Epithelial cell of proximal tubule (primary cell): Measurements from ENCODE around the gene STAG1. TPM values are rescaled to one million over a fixed set of nuclear protein-coding genes. Genes with fewer than 3 reads are reported as not detected.
"Not testable (repeated sequence)": the region's sequence is repeated elsewhere in the genome, so short reads cannot be mapped to it uniquely, and the experiment has no call there.

Experiments used
- DNase-seq: peaks from one replicate; pipeline ENCODE4 v3.0.0-alpha.2; 2011; ENCODE audit warnings: low read depth
- H3K4me3 ChIP-seq: 2 replicates; pipeline ENCODE4 v1.5.1; 2011; ENCODE audit warnings: low read depth, mild to moderate bottlenecking, low read length
- CTCF ChIP-seq: conservative IDR thresholded peaks from 2 replicates; pipeline ENCODE4 v1.5.1; 2012; ENCODE audit warnings: low read depth, mild to moderate bottlenecking, low read length
- total RNA-seq: library from RNA; depleted of rRNA; stranded (reverse); fragments of >200 nt; gene quantifications from 2 replicates; pipeline ENCODE4 v1.2.3, GENCODE V29; 2015

The STAG1 gene
- total RNA-seq, 1 donor from 2014 or later, result 16.3 TPM

GRCh38 chr3:136753326-136753939 is 1.3 kb upstream of the STAG1 start:
- no peak for TF ChIP-seq CTCF
- DNase-seq, result no peak
- H3K4me3 ChIP-seq, result peak overlapping the region; percentile 71

- peak; percentile 31 for TF ChIP-seq CTCF
- H3K4me3 ChIP-seq, result peak overlapping the region; percentile 71
- DNase-seq, result no peak
Measured at GRCh38 chr3:136752422-136753325, 496 bp upstream of the STAG1 start.

DNA sequence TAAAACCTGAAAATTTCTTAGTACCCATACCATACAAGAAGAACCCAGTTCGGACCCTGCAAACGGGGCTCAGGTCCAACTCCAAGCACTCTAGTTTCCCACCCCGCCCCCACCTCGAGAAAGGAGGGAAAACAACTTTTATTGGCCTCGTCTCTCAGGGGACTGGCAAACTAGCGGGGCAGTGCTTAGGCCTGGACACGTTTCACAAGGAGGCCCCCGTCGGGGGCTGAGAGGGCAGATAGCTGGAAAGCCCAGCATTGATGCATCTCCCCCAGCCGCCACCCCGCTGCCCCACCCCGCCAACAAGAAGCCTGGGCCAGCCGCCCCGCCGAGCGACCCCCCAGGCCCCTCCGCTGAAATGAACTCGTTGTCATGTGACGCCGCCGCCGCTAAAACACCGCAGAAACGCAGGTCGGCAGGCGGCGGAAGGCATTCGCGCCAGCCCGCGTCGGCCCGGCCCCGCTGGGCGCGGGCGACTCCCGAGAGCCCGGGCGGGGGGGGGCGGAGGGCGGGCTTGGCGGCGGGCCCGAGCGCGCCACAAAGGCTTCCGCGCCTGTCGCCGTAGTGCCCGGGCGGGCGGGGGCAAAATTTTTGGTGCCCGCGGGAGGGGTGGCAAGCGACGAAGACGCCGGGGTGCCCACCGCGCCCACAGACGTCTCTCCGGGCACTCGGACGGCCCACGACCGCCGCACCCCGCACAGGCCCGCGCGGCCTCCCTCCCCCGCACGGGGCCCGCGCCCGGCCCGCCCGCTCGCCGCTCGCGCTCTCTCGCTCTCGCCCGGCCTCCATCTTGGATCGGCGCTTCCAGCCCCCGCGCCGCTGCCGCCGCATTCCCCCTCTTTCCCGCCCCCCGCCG is 634 bp downstream of the STAG1 start:
- no peak for DNase-seq
- no peak for TF ChIP-seq CTCF
- H3K4me3 ChIP-seq, result peak overlapping the region; percentile 71

- DNase-seq, result no peak
- peak overlapping the region; percentile 71 for H3K4me3 ChIP-seq
Measured at GRCh38 chr3:136750897-136751315, 1.3 kb downstream of the STAG1 start.

GRCh38 chr3:136750209-136750896 is 1.8 kb downstream of the STAG1 start:
- H3K4me3 ChIP-seq, result peak overlapping the region; percentile 71
- no peak for TF ChIP-seq CTCF
- no peak for DNase-seq

More at GRCh38 chr3:136750897-136751315, 1.3 kb downstream of the STAG1 start:
- TF ChIP-seq CTCF, result no peak

DNA sequence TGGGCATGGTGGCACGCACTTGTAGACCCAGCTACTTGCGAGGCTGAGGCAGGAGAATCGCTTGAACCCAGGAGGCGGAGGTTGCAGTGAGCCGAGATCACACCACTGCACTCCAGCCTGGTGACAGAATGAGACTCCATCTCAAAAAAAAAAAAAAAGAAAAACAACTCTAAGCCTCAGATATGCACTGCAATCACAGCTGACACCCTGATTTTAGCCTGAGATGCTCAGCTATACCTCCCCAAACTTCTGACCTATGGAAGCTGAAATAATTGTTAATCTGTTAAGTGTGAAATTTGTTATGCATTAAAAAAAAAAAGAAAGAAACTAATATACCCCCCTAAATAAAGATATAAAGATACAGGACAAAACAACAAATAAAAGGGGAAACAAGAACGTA is 2.6 kb downstream of the STAG1 start:
- H3K4me3 ChIP-seq, result peak overlapping the region; percentile 71
- DNase-seq, result not testable (repeated sequence)
